Measurements from ENCODE around the gene OSCAR. TPM values are rescaled to one million over a fixed set of nuclear protein-coding genes. Genes with fewer than 3 reads are reported as not detected.
A peak's percentile ranks its signal among the peaks of the same experiment; 100 is the strongest.

Gene OSCAR
- total RNA-seq, 4 donors from 2014 or later = 0.29 to 5.0 (median 1.6) TPM

- peak; percentile 100 for DNase-seq (ENCODE audit: extremely low spot score)
- TF ChIP-seq POLR2A (IDR thresholded peaks at IDR 0.05; ENCODE audit: low read depth) = no peak
- no peak for TF ChIP-seq EP300 (IDR thresholded peaks at IDR 0.05)
- TF ChIP-seq, protein P1, sequence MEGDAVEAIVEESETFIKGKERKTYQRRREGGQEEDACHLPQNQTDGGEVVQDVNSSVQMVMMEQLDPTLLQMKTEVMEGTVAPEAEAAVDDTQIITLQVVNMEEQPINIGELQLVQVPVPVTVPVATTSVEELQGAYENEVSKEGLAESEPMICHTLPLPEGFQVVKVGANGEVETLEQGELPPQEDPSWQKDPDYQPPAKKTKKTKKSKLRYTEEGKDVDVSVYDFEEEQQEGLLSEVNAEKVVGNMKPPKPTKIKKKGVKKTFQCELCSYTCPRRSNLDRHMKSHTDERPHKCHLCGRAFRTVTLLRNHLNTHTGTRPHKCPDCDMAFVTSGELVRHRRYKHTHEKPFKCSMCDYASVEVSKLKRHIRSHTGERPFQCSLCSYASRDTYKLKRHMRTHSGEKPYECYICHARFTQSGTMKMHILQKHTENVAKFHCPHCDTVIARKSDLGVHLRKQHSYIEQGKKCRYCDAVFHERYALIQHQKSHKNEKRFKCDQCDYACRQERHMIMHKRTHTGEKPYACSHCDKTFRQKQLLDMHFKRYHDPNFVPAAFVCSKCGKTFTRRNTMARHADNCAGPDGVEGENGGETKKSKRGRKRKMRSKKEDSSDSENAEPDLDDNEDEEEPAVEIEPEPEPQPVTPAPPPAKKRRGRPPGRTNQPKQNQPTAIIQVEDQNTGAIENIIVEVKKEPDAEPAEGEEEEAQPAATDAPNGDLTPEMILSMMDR (IDR thresholded peaks at IDR 0.05) = peak in 1 of 3 experiments; percentile 40
- TF ChIP-seq POLR2AphosphoS5 (IDR thresholded peaks at IDR 0.05) = peak in 1 of 2 donors; percentile 5
- H3K4me1 ChIP-seq = peaks cover 28 to 55% (median 48%) of the 10 kb centered on the region in 4 donors
- peak overlapping the region; percentile 93 to 100 (median 98) for H3K4me3 ChIP-seq
- H3K27ac ChIP-seq (replicated peaks in 1 of 4) = peak overlapping the region; percentile 94 to 98 (median 97)
- intact Hi-C loops (cut with DNase I) = no loop called here
- H3K36me3 ChIP-seq = peaks cover 0 to 36% (median 25%) of the 10 kb centered on the region in 4 donors
- under 1% methylated on average over 32 of the region's 46 CpGs for WGBS
- no peaks in the 10 kb centered on the region for H3K27me3 ChIP-seq
- H3K9me3 ChIP-seq = no peaks in the 10 kb centered on the region
These were observed 36.5 kb upstream of the OSCAR start for GRCh38 chr19:54136864-54137698.

GRCh38 chr19:54136086-54136863 lies 35.7 kb upstream of the OSCAR start:
- Histone ChIP-seq H3K4me1 (peaks cover 28 to 47% (median 43%) of the 10 kb centered on the region in 4 donors), H3K27ac (replicated peaks in 1 of 4) (peak overlapping the region; percentile 54 to 76 (median 58)), H3K4me3 (peak overlapping the region; percentile 51 to 98 (median 59)), H3K36me3 (peaks cover 8 to 38% (median 26%) of the 10 kb centered on the region in 4 donors), H3K9me3 (no peaks in the 10 kb centered on the region), H3K27me3 (no peaks in the 10 kb centered on the region)
- no peak for TF ChIP-seq EP300 (IDR thresholded peaks at IDR 0.05)
- no peak for TF ChIP-seq POLR2A (IDR thresholded peaks at IDR 0.05; ENCODE audit: low read depth)
- TF ChIP-seq, protein P1 (IDR thresholded peaks at IDR 0.05) = no peak
- TF ChIP-seq POLR2AphosphoS5 (IDR thresholded peaks at IDR 0.05) = no peak
- 5% methylated on average over 29 of the region's 30 CpGs for WGBS
- no peak for DNase-seq (ENCODE audit: extremely low spot score)
- intact Hi-C loops (cut with DNase I) = no loop called here

DNA sequence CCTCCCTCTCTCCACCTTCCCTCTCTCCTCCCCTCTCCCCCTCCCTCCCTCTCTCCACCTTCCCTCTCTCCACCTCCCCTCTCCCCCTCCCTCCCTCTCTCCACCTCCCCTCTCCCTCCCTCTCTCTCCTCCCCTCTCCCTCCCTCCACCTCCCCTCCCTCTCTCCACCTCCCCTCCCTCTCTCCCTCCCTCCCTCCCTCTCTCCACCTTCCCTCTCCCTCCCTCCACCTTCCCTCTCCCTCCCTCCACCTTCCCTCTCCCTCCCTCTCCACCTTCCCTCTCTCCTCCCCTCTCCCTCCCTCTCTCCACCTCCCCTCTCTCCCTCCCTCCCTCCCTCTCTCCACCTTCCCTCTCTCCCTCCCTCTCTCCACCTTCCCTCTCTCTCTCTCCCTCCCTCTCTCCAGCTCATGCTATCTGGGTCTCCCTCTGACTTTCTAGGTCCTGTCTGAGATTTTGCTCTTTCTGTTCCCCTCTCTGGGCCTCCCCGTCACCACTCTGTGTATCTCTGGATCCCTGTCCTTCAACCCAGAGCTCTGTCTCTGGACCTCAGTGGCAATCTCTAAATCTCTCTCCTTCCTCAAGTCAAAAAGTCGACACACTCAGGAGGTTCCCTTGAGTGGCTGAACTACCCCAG lies 33.5 kb upstream of the OSCAR start:
- Histone ChIP-seq H3K9me3 (no peaks in the 10 kb centered on the region), H3K4me3 (no peak overlapping the region), H3K27me3 (no peaks in the 10 kb centered on the region), H3K4me1 (peaks cover 16 to 25% (median 21%) of the 10 kb centered on the region in 4 donors), H3K27ac (replicated peaks in 1 of 4) (no peak overlapping the region), H3K36me3 (peaks cover 25 to 45% (median 37%) of the 10 kb centered on the region in 4 donors)
- 41% methylated on average over 2 of the region's 2 CpGs for WGBS
- intact Hi-C loops (cut with DNase I) = no loop called here
- no peak for DNase-seq (ENCODE audit: extremely low spot score)
- TF ChIP-seq POLR2A (IDR thresholded peaks at IDR 0.05; ENCODE audit: low read depth) = no peak
- no peak for TF ChIP-seq POLR2AphosphoS5 (IDR thresholded peaks at IDR 0.05)
- TF ChIP-seq EP300 (IDR thresholded peaks at IDR 0.05) = no peak
- TF ChIP-seq, protein P1 (IDR thresholded peaks at IDR 0.05) = no peak

GRCh38 chr19:54133312-54133956 lies 32.8 kb upstream of the OSCAR start:
- Histone ChIP-seq H3K27me3 (no peaks in the 10 kb centered on the region), H3K36me3 (peaks cover 31 to 47% (median 43%) of the 10 kb centered on the region in 4 donors), H3K4me1 (peaks cover 9 to 19% (median 15%) of the 10 kb centered on the region in 4 donors), H3K4me3 (no peak overlapping the region), H3K9me3 (no peaks in the 10 kb centered on the region), H3K27ac (replicated peaks in 1 of 4) (no peak overlapping the region)
- DNase-seq (ENCODE audit: extremely low spot score) = no peak
- no peak for TF ChIP-seq POLR2AphosphoS5 (IDR thresholded peaks at IDR 0.05)
- no peak for TF ChIP-seq POLR2A (IDR thresholded peaks at IDR 0.05; ENCODE audit: low read depth)
- no peak for TF ChIP-seq EP300 (IDR thresholded peaks at IDR 0.05)
- TF ChIP-seq, protein P1 (IDR thresholded peaks at IDR 0.05) = no peak
- intact Hi-C loops (cut with DNase I) = no loop called here
- WGBS = 83% methylated on average over 10 of the region's 10 CpGs

Data from esophagus muscularis mucosa (tissue), 4 donors.